CD4-positive, alpha-beta T cell treated with Interferon gamma for 1 hour (primary cell): ENCODE results near the gene ZNF385C.
"Not testable (repeated sequence)": the region's sequence is repeated elsewhere in the genome, so short reads cannot be mapped to it uniquely, and the experiment has no call there.

Source experiments
- DNase-seq: peaks from one replicate; pipeline ENCODE4 v3.0.0-alpha.2; 2020

The ZNF385C gene, protein sequence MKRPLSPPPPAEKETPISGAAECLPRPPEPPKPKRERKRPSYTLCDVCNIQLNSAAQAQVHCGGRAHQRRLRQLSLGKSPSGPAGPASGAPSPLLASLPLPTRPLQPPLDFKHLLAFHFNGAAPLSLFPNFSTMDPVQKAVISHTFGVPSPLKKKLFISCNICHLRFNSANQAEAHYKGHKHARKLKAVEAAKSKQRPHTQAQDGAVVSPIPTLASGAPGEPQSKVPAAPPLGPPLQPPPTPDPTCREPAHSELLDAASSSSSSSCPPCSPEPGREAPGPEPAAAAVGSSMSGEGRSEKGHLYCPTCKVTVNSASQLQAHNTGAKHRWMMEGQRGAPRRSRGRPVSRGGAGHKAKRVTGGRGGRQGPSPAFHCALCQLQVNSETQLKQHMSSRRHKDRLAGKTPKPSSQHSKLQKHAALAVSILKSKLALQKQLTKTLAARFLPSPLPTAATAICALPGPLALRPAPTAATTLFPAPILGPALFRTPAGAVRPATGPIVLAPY

DNA sequence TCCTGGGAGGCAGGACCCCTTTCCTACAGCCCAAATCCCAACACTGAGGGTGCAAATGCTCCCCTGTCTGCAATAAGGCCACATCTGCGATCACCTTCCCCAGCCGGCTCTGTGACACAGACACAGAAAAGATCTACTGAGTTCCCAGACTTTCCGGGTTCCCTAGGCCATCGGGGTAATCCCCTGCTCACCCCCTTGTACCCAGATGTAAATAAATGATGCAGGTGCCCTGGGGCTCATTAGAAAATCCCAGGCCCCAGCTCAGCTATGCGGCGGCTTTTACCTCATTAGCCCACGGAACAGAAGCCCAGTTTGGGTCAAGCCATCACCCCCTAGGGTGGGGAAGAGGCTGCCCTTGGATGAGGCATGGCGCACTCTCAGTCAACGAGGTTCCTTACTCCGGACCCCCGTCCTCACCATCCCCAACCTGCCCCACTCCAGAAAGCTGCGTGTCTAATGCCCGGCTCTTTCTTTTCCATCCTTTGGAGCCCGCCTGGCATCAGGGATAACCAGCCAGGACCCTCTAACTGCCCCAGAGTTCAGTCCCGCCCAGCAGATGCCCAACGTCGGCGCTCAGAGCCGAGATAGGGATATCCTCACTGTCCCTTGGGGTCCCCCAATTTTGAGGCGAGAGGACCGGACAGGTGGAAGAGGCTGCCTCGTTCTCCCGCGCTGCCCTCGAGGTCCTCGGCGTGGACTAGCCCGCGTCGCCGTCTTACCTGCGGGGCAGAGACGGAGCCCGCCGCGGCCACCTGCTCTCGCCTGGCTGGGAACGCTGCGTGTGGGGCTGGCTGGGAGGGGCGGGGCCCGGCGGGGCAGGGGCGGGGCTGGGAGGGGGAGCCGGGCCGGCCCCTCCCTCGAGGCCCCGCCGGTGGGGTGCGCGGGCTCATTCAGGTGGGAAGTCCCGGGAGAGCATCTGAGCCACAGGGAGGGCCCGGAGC lies at the start of gene ZNF385C:
TSS of gene ZNF385C (minus strand) at position 783 of the 941 bp plus-strand sequence. CDS start 35,417 bp downstream, outside the sequence.
- DNase-seq: peak; percentile 18

DNA sequence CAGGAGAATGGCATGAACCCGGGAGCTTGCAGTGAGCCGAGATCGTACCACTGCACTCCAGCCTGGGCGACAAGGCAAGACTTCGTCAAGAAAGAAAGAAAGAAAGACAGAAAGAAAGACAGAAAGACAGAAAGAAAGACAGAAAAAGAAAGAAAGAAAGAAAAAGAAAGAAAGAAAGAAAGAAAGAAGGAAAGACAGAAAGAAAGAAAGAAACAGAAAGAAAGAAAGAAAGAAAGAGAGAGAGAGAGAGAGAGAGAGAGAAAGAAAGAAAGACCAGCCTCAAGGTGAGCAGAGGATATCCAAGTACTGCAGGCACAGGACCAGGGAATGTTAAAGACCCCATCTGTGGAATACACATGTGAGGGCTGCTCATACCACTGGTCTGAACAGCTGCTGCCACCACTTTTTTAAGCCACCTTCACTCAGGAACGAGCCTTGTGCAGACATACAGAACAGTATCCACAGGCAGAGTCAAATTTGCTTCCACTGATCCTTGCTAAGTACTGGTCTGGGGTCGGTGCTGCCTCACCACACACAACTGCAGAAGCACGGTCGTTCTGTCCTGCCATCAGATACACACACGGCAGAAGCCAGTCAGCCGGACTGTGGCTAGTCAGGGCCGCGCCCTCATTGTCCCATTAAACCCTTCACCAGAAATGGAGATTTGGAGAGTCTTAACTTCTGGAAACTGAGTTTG lies 48.8 kb upstream of the ZNF385C start:
- DNase-seq: no peak

DNA sequence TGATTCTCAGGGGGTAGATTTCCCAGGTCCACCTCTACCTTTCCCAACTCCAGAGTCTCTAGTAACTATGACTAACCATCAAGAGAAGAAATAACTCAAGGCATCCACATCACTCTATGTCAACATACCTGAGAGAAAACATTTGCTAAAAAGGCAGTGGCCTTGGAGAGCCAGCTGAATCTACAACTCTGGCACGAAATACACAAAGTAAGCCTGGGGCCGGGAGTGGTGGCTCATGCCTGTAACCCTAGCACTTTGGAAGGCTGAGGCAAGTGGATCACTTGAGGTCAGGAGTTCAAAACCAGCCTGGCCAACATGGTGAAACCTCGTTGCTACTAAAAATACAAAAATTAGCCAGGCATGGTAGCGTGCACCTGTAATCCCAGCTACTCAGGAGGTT lies 44.9 kb upstream of the ZNF385C start:
- DNase-seq: not testable (repeated sequence)

DNA sequence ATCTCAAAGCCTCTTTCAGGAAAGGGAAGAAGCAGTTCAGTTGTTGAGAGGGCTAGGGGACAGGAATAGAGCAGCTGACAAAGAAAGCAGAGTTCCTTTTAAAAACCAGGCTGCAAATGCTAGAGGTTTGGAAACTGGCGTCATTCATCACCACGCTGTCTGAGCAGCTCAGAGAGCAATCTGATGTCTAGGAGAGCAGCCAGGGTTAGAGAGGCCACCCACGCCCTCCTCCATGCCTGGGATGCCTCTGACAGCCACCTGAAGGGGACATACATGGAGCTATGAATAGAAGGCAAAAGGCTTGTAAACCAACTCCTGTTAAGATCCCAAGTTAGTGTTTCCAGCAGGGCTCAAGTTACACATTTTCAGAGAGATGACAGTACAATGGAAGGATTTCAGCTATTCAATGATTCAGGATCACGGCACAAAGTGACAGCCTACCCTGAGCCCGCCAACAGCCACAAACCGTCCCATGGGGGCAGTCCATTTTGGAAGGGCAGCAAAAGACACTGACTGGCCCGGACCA lies 44.2 kb upstream of the ZNF385C start:
- no peak for DNase-seq

DNA sequence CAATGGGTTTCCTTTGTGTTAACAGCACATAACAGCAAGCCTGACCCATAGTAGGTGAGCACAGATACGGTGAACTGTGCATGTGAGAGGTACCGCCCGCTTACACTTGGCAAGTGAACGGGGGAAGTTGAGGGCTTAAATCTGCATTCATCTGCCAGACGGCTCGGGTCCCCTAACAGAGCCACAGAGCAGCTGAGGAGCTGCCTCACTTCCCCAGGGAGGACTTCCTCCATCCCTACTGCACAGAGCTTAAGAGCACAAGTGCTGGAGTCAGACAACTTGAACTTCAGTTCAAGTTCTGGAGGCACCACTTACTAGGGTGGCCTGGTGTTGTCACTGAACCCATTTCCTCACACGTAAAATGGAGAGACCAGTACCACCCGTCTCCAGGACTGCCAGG lies 43.1 kb upstream of the ZNF385C start:
- no peak for DNase-seq

DNA sequence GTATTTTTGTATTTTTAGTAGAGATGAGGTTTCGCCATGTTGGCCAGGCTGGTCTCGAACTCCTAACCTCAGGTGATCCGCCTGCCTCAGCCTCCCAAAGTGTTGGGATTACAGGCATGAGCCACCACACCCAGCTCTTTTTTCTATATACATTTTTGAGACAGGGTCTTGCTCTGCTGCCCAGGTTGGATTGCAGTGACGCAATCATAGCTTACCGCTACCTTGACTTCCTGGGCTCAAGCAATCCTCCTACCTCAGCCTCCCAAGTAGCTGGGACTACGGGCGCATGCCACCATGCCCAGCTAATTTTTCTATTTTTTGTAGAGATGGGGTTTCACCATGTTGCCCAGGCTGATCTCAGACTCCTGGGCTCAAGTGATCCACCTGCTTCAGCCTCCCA lies 42.4 kb upstream of the ZNF385C start:
- not testable (repeated sequence) for DNase-seq

DNA sequence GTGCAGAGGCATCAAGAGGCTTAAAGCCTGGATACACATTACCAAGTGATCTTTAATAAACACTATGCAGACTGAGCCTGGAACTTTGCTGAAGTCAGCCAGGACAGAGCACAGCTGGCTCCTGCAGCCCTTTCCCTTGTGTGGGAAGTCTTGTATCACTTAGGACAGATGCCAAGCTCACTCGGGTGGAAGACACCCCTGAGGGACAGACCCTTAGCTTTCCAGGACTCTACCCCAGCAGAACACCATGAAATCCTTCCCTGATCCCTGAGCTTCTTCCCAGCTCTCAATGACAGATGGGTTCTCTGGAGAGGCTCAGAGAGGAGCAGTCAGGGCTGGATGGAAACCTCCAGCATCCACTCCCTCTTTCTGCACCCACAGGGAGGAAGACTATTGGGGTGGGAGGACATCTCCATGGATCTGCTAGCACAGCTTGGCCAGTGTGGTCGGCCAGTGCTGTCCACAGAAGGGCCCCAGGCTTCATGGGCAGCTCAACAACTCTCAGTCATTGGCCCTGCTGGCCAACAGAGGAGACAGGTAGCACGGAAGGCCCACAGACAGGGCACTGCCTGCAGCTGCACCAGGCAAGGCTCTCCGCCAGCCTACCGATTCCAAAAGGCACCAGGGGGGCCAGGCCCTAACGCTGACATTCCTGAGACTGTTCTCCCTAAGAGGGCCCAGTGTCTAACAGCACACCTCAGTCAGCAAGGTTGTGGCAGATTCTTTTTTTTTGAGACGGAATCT lies 40.6 kb upstream of the ZNF385C start:
- no peak for DNase-seq

DNA sequence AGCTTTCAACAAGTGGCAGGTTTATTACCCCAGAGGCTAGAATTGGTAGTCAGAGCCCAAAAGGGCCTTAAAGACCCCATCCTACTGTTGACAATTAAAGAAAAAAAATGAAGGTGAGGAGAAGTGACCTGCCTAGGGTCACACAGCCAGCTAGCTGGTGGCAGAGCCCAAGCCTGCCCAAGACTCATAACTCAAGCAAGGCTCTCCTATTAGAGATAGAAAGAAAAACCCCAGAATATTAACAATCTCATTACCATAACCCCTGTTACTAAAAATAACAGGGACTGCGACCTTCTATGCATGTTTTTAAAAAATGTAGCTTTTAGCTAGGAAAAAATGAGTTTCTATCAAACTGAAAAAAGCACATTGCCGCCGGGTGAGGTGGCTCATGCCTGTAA lies 38.4 kb upstream of the ZNF385C start:
- DNase-seq: no peak

DNA sequence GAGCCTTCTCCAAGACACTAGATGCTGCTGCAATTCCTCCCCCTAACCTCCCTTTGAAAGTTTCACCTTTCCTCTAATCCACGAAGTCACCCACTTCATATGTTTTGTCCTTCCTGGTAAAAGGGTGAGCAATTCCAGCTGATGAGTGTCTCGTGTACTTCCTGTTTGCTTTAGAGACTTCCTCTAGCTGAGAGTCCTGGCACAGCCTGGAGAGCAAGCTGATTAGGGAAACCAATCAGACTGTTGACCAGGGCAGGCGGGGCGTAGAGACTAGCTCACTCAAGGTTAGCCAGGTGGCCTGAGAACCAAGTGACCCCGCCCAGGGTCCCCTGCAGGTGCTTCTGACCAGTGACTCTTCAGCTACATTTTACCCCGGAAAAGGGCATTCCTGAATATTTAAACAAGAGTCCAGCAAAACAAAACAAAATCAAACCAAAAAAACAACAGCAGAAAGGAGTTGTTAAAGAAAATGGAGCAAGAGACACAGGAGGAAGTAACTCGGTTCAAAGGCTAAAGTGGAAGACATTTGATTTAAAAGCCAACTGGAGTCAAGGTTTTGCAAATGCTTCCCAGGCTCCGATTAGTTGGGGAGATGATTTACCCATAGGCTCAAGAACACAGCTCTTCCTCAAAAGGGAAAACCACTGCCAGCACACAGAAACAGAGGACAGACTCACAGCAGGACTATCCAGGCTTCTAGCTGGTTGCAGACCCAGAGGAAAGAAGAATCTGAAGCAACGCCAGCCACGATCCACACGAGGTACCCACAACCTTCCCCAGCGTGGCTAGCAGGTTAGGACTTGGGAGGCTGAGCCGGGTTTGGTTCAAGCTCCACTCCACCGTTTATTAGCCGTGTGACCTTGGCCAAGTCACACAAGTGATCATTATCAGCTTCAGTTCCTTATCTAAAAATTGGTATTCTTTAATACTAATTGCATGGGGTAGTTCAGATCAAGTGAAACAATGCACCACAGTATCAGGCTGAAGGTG lies 37.7 kb upstream of the ZNF385C start:
- DNase-seq: peak; percentile 34

DNA sequence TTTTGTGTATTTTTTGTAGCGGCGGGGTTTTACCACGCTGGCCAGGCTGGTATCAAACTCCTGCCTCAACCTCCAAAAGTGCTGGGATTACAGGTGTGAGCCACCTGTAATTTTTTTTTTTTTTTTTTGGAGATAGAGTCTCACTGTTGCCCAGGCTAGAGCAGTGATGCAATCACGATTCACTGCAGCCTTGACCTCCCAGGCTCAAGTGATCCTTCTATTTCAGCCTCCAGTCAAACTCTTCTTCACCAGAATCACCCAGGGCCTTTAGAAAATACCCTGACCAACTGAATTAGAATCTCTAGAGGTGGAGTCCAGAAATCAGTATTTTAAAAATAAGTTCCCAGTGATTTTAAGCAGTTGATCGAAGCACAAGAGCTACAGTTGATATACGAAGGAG lies 36.9 kb upstream of the ZNF385C start:
- DNase-seq: no peak

DNA sequence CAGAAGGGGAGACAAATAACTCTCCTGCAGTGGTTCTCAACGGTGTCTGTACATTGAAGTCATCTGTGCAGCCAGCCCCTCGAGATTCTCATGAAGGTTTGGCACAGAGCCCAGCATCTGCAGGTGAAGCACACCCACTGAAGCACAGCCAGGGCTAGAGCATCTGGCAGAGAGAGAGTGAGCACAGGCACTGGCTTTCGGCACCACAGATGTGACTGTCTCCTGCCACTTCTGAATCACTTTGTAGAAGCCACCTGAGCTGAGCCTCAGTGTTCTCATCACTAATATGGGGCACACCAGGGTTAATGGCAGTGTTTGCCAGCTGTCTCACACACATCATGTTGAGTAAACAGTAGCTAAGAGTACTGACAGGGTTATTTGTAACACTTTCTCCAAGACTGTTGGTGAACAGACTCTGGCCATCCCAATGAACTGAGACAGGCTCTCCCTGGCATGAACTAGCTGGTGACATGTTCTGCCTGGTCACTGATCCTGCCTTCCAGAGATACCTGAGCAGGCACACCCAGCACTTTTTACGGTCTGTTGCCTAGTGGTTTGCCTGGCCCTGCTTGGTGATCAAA lies 35.3 kb upstream of the ZNF385C start:
- peak; percentile 68 for DNase-seq

DNA sequence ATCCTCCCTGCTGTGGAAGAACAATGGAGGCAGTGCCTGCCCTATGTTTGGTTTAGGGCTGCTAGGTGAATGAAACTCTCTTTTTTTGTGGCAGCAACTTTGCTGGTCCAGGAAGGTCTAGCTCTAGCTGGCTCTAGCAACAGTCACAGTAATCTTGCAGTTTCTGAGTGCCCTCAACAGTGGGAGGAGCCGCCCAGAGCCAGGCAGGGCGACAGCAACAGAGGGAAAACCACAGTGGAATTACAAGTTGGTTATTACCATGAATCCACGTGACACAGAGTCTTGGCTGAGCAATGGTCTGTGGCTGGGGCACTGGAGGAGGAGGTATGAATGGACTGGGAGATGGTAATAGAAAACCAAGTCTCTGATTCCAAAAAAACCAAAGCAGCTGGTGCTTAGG lies 34.7 kb upstream of the ZNF385C start:
- peak; percentile 28 for DNase-seq

DNA sequence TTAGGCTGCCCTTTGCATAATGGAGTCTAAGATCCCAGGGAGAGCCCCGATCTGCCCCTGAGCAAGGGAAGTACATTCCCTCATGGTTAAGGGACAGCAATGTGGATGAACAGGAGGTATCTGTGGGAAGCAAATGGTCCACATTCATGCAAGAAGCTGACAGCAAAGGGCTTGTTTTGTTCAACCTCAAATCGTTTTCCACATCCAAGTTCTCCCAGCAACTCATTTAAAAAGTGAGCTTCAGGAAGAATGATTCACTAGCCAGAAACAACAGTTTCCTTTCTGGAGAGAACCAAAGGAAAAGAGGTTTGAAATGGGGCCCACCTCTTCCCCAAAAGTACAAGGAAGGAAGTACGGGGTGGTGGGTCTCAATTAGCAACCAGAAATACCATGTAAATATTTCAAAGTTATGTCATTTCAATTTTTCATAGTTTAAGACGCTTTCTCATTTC lies 33.7 kb upstream of the ZNF385C start:
- no peak for DNase-seq

DNA sequence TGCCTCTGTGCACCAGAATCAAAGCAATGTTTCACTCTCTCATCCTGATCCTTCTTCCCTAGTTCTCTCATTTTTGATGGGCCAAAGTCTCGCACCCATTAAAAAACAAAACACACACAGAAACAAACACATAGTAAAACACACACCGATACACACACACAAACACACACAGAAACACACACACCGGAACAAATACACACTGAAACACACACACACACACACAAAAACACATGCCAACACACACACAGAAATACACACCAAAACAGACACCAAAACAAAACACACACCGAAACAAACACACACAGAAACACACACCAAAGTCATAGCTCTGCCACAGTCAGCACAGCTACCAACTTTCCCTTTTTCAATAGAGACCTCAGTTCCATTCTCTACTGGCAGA lies 33.0 kb upstream of the ZNF385C start:
- DNase-seq: no peak

DNA sequence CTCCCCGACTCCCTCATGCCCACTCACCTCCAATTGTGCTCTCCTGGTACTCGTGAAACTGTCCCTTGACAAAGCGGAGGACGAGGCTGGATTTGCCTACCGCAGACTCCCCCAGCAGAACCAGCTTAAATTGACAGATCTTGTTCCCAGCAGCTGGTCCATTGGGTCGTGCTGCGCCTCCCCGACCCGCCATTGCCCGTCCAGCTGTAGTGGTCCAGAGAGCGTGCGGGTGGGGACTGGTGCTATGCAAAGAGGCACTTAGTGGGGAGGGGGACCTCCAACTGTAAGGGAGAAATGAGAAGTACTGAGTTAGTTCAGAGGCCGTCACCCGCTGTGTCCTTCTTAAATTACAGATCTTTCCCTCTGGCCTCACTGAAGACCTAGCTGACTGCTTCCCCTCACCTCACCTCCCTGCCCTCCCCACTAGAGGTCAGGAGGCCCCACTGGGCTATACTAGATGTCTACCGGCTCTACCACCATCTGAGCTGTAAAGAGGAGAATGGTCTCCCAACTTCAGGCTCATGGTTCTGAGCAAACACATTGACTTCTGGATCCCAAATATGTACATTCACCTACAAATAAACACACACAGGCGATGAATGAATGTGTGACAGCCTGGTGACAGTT lies 32.1 kb upstream of the ZNF385C start:
- no peak for DNase-seq

DNA sequence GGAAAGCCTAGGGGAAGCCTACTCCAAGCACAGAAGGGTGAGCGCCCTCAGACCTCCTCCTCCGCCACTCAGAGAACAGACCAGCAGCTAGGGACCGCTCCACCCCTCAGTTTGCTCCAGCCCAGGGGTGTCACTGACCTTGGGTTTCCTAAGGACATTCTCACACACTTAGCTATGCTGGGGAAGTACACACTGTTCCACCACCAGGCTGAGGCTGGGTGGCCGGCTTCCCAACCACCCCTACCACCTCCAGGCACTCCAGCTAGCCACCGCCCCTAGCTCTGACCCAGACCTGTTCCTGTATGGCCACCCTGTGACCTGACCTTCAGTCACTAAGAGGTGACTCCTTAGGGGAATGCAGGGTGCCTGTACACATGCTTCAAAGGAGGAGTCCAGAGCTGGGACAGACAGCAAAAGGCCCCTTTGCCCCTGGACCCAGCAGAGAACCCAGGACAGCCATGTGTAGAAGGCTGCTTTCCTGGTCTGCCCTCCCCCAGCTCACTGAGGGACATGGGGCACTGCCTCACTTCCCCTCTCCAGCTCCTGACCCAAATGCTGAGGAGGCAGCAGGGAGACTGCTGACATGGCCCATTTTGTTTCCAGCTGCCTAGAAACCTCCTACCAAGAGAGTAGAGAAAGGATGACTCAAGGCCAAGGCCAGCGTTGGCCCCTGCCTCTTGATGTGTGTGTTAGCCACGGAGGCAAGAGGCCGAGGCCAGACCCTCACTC lies 31.0 kb upstream of the ZNF385C start:
- no peak for DNase-seq

DNA sequence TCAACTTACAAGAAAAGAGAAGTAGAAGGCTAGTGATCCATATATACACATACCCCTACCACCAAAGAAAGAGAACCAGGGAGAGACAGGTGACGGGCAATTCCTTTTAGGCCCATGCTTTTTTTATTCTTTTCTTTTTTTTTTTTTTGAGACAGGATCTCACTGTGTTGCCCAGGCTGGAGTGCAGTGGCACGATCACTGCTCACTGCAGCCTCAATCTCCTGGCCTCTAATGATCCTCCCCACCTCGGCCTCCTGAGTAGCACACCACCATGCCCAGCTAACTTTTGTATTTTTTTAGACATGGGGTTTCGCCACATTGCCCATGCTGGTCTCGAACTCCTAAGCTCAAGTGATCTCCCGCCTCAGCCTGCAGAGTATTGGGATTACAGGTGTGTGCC lies 29.1 kb upstream of the ZNF385C start:
- no peak for DNase-seq

DNA sequence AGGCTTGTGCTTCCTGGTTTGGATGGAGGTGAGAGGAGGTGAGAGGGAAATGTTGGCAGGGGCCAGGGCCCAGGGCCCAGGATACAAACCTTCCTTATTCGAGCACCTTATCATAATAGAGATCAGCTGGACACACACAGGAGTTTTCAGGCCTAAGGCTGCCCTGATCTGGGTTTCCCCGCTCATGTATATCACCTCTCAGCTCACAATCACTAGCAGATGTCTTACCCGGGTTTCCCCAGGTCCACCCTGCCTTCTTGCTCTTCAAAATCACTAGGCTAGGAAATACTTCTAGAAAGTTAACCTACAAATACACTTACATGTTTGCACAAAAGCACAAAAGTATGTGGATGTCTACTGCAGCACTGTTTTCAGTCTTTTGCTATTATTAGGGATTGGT lies 28.6 kb upstream of the ZNF385C start:
- DNase-seq: no peak

DNA sequence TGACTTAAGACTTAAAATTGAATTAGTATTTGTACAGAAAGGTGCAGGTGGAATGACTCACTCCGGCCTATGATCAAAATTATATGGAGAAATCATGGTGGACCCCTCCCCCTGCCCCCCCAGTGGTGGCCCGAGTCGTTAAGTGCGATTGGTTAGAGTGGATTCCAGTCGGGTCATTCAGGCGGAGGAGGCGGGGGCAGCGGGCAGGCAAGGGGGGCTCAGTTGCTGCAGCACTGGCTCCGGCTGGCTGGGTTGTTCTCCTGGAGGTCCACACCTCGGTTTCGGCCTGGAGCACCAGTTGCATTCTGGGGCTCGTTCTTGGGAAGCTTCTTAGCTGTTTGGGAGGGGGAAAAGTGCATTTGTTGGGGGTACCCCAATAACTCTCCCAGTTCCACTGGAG lies 27.3 kb upstream of the ZNF385C start:
- DNase-seq: no peak
